Measurements from ENCODE around the gene VAV2.
"Not testable (repeated sequence)": the region's sequence is repeated elsewhere in the genome, so short reads cannot be mapped to it uniquely, and the experiment has no call there.

VAV2 gene

DNA sequence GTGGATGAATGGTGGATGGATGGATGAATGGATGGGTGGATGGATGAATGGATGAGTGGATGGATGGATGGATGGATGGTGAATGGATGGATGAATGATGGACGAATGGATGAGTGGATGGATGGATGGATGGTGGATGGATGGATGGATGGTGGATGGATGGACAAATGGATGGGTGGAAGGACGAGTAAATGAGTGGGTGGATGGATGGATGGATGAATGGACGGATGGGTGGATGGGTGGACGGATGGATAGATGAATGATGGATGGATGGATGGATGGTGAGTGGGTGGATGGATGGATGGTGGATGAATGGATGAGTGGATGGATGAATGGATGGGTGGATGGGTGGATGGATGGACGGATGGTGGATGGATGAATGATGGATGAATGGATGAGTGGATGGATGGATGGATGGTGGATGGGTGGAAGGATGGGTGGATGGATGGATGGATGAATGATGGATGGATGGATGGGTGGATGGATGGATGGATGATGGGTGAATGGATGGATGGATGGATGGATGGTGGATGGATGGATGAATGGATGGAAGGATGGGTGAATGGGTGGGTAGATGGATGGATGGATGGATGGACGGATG is 58.6 kb downstream of the VAV2 start:
- no peak for DNase-seq

DNA sequence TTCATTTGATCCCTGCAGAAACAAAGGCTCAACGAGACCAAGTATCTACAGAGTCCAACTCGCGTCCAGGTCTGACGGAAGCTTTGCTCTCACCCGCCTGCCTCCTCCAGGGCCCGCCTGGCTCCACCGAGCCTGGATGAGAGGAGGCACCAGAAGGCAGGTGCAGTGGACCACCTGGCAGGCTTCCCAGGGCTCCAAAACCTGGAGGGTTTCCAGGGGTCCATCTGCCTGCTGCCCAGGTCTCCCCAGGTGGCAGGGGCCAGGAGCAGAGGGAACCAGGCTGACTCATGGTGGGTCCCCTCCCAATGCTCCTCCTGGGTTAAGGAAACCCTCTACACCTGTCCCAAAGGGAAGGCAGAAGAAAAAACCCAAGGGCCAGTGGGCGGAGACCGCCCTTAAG is 59.5 kb downstream of the VAV2 start:
- DNase-seq = no peak

DNA sequence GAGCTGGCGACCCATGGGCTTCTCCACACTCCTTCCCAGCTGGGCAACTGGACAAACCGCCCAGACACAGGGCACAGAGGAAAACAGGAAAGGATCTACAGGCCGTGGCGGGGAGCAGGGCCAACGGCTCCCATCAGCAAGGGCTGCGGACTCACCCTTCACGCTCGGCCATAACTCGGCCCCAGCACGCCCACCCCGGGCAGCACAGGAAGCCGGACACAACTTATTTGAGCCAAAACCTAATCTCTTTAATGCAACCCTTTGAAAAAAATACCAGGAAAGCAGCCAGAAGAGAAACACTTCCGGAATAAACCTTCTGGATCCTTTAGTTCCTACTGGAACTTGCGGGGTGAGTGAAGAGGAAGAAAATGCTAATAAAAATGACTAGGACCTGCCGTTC is 59.9 kb downstream of the VAV2 start:
- no peak for DNase-seq

DNA sequence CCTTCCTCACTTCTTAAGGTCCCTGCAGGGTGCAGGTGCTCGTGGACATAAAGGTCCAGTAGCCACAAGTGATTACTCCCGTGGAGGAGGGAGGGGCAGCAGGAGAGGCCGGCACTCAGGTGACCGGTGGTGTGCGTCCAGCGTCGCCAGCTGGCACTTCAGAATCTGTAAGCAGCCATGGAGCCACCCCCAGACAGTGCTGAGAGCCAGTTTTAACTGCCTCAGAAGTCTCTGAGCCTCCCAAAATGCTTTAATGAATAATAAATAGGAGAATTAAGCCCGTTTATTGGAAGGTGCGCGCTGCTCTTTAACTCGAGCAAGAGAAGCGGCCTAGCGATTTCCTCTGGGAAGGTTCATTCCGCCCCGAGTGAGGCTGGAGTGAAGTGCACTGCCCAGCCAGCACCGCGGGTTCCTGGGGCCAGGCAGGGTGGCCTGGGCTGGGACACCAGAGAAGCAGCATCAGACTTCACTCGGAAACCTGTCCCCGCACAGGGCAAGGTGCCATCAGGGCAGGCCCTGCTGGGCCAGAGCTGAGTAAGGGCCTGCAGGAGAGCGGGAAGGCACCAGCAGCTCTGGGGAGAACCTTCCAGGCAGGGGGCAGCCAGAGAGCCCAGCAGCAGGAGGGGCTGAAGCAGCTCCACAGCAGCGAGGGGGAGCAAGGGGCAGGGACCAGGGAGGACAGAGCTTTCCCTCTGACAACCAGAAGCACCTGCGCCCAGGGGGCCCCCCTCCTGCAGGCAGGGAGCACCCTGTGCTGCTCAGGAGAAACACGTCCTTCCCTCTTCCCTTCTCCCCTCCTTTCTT is 61.2 kb downstream of the VAV2 start:
- no peak for DNase-seq

DNA sequence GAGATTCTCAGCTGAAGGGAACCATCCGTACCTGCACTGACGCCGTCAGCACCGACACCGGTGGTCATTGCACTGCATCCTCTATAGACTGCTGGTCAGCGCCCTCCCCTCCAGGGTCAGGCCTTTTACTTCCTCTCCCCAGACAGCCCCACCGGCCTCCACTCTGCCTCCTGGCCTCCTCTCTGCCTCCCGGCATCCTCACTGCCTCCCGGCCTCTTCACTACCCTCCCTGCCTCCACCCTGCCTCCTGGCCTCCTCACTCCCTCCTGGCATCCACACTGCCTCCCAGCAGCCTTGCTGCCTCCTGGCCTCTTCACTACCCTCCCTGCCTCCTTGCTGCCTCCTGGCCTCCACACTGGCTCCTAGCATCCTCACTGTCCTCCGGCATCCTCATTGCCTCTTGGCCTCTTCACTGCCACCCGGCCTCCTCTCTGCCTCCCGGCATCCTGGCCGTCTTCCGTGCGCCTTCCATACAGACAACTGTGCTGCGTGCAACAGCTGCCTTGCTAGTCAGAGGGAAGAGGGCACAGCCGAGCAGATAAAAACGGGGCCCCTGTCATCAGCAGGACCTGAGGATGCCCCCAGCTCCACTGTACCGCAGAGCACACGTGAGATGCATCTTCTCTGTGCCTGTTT is 62.0 kb downstream of the VAV2 start:
- DNase-seq = no peak

DNA sequence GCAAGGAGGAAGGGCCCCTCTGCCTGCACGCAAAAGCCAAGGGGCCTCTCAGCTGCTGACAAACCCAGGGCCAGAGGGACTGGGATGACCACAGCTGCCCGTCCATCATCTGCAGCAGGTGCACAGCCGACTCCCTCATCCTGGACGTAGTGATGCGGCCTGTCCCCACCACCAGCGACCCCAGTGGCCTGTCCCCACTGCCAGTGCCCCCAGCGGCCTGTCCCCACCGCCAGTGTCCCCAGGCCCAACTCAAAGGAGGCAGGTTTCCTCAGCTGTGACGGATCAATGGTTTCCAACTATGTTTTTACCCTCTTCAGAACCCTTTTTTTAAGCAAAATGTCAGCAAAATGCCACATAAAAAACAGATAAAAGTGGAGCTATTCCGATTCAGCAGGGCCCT is 62.5 kb downstream of the VAV2 start:
- DNase-seq = no peak

DNA sequence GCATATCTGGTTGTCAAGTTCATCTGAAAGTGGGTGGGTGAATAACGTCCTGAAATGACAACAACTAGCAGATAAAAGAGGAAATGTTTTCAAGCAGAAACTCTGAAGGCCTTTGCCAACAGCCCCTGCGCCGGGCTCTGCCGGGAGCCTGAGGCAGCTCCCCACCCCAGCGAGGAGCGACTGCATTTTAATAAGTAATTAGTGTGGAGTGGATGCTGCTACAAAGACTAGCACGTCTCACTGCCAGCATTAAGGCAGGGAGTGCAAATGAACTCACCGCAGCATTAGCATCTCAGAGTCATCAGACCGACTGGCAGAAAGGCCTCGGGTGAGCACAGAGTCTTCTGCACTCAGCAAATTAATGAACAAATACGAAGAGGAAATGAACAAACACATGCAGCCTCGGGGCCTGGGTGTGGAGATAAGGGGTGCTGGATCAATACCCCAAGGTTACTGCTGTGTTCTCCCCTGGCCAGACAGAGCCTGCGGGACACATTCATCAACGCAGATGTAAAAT is 63.8 kb downstream of the VAV2 start:
- DNase-seq = no peak

DNA sequence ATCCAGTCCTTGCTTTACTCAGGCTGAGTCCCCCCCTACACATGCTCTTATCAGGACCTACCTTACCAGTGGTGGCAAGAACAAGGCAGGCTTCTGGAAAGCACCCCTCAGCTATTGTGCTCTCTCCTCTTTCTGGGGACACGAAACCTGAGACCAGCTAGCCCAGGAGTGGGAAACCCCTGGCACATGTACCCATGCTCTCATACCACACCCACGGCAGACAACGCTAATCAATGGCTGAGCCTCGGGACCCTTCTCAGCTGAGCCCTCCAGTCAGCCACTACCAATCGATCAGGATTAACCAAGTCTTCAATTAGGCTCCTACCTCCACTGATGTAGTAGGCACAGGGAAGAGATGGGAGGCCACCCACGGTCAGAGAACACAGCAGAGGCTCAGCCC is 65.1 kb downstream of the VAV2 start:
- DNase-seq = no peak

DNA sequence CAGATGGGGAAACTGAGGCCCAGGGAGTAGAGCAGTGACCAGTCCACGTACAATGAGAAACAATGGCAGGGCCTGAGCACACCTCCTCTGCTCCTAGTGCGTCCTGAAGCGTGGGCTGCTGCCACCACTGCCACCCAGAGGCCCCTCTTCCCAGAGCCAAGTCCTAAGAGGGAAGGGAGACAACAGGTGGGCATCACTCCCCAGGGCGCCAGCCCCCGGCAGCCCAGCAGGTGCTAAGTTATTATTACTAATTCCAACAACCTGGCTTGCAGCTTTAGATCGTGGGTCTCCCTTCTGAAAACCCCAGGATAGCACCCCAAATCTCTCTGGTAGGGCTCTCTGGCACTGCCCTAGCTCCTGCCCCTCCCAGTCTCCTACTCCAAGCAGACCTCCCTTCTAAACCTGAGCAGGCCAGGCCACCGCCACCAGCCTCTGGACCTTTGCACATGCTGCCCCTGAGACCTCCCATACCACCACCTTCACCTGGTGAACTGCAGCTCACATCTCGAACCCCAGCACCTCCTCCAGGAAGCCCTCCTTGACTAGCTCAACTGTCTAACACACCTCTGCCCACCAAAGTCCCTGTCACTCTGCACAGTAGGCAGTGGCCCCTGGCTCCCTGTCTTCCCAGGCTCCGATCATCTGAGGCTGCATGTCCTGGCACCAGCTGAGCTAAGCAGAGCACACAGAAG is 65.8 kb downstream of the VAV2 start:
- no peak for DNase-seq

DNA sequence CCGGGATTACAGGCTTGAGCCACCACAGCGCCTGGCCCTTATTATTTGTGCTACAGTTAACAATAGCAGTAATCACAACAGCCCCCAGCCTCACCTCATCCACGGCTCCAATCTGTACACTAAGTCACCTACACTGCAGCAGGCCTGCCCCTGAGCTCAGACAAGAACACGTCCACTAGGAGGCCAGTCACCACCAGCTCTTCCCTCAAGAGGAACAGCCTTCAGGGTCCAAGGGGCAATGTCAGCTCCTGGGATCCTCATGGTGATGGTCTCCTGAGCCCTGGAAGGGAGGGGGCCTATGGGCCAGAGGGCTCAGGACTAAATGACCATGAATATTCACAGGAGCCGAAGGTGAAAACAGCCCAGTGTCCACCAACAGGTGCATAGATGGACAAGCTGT is 67.7 kb downstream of the VAV2 start:
- no peak for DNase-seq

DNA sequence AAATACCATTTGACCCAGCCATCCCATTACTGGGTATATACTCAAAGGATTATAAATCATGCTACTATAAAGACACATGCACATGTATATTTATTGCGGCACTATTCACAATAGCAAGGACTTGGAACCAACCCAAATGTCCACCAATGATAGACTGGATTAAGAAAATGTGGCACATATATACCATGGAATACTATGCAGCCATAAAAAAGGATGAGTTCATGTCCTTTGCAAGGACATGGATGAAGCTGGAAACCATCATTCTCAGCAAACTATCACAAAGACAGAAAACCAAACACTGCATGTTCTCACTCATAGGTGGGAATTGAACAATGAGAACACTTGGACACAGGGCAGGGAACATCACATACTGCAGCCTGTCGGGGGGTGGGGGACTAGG is 68.5 kb downstream of the VAV2 start:
- DNase-seq = not testable (repeated sequence)

DNA sequence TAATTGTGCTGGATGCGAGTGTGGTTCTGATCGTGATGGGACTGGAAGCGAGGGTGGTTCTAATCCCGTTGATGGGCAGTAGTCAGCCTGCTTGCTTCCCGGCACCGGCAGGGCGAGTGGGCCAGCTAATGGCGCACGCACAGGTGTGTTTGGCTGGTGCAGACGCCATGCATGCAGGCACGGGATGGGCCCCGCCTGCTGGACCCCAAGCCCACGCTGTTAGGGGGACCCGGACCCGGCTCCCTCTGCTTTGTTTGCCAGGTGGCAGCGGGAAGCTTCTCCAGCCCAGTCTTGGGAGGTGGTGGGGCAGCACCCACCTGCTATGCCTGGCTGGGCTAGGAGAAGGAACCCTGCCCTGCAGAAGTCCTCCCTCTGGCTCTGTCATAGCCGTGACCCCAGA is 70.3 kb downstream of the VAV2 start:
- no peak for DNase-seq

DNA sequence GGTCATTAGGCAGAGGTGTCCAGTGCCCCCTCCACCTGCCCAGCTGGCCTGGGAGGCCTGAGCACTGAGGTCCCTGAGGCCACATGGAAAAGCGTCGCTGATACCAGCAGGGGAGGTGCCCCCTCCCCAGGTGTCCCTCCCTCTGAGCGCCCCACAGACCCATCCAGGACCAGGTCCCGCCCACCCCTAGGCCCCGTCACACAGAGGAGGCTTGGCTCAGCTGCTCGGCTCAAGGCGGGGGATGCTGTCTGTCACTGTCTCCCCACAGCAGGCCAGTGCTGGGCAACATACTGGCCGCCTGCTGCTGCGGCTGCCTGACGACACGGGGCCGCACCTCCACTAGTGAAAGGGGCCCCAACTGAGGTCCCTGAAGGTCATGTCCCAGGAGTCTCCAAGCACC is 71.7 kb downstream of the VAV2 start:
- DNase-seq = no peak

DNA sequence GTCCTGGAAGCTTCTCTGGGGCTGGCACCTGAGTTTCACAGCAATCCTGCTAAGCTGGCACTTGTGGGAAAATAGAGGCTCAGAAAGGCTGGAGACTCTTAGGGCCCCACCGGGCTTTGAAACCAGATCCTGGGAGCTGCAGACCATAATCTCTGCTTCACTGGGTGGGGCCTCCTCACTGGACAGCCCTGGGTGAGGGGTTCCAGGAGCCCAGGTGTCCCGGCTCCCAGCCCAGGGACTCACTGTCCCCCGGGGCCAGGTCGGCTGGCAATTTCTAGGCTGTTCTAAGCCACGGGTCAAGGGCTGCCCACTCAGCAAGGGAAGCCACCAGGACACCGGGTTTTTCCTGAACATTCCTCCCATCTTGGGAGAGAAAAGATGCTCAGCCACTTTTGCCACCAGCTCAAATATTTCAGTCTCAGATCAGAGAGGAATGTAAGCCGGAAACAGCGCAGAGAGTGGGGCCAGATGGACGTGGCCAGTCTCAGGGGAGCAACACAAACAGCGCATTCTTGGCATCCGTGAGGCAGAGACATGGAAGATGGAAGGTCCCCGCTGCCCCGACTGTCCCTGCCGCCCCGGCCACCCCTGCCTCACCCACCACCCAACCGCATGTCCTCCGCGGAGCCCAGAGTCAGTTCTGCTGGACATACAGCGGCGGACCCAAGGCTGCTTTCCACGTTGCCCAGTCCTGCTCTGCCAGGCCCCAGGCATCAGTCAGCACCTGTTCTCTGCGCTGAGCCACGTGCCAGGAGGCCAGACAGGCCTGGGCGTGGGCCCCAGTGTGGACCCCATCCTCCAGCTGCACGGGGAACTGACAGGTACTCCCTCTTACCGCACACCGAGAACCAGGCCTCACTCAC is 72.6 kb downstream of the VAV2 start:
- DNase-seq = no peak

DNA sequence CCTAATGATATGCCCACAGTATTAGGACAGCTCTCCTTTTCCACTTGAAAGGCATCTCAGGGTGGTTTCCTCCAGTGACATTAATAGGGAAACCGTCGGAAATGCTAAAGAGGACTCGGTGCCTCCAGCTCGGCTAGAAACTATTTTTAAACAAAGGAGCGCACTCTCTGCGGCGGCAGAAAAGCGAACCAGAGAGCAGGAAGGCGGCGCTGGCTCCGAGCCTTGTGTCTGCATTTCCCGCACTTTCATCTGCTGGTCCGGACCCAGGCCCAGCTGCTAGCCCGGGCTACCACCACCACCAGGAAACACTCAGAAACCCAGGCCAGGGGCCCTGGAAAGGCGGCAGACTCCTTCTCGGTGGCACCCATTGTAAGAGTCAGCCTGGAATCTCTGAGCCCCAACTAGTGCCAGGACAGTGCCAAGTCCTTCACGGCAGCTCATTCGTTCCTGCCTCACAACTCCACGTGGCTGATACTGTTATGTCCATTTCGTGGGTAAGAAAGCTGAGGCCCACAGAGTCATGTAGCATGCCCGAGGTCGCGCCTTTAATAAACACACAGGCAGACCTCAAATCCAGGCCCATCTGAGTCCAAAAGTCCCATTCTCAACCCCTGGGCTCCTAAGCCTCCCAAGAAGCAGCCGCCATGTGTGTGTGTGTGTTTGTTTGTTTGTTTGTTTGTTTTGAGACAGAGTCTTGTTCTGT is 73.9 kb downstream of the VAV2 start:
- DNase-seq = no peak

DNA sequence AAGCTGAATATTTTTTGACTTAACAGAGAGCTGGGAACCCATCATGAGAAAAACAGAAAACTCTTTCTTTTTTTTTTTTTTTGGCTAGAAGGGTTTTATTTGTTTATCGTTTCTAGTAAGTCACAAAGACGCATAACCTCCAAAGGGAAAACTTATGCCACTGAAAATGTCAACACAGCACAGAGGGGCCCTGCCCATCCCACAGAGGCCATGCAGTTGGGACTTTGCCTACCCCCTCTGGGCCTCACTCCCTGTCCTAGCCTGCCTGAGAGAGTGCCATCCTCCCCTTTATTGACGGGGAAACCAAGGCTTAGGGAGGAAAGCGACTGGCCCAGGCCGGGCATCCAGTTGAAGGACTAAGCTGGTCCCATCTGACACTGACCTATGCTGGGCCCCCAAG is 74.7 kb downstream of the VAV2 start:
- no peak for DNase-seq

DNA sequence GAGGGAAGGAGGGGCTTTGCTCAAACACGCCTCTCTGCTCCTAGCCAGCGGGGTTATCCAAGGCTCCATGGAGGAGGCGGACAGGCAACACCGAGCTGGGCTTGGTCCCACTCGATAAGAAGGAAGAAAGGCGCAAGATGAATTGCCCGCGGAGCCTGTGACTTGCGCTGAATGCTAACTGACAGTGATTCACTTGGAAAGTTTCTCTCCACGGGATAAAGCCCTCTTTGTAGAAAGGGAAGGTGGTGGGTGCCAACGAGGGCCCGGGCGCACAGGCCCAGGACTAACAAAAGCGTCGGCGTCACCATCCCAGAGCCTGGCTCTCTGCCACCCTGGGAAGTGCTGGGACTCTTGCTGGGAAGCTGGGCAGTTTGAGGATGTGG is 76.0 kb downstream of the VAV2 start:
- DNase-seq = no peak

DNA sequence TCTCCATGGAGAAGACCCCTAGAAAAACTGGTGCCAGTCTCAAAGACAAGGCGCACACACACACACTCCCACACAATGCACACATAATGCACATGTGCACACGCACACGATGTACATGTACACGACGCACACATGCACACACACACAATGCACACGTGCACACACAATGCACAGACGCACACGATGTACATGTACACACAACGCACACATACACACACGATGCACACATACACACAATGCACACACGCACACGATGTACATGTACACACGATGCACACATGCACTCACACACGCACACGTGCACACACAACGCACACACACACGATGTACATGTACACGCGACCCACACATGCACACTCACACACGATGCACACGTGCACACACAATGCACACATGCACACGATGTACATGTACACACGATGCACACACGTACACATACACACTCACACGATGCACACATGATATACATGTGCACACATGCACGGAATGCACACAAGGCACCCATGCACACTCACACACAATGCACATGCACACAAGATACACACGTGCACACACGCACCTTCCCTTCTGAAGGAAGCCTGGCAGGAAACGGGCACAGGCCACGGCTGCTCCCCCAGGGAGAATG is 76.5 kb downstream of the VAV2 start:
- no peak for DNase-seq

DNA sequence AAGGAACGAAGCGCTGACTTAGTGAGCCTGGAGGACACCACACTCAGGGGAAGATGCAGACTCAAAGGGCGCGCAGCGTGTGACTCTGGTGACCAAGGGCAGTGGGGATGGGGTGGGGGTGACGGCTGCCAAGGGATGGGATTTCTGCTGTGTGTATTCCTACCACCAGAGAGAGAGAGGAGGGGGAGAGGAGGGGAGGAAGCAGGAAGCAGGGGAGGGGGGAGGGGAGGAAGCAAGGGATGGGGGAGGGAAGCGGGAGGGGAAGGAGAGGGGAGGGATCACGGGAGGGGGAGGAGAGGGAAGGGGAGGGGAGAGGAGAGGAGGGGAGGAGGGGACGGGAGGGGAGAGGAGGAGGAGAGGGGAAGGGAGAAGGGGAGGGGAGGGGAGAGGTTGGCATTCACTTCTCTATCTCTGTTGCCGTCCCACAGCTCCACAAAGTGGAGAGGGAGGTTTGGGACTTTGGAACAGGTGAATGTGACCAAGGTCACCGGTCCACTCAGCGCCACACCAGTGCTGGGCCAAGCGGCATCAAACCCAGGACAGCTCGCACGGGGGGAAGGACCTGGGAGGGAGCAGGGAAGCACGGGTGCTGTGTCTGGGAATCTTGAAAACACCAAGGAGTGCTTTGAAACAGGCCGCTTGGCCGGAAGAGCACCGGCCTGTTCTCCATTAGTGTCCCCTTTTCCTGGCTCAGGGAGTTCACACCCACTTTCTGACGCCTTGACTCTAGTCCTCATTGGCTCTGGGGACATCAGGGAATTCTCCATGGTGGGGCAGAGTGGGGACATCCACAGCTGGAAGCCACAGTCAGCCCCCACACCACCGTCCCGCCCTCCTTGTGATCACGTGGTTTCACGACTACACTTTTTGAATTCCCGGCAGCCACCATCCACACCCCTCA is 77.4 kb downstream of the VAV2 start:
- DNase-seq = no peak
